Peyer's patch (tissue), 4 donors: ENCODE results near the gene ARHGAP21. TPM values are rescaled to one million over a fixed set of nuclear protein-coding genes. Genes with fewer than 3 reads are reported as not detected.

Experiments used
- DNase-seq, 3 donors: peaks; one replicate each; pipeline ENCODE4 v3.0.0-alpha.2; 2017 to 2019
- H3K27ac ChIP-seq, 4 donors: fragments of 200-600 bp; sonication (generic); one replicate each; pipeline ENCODE4 v1.5.1; 2016 to 2019
- H3K27me3 ChIP-seq, 2 donors: fragments of 200-600 bp; sonication (generic); one replicate each; pipeline ENCODE4 v1.5.1; 2019
- H3K36me3 ChIP-seq, 3 donors: fragments of 200-600 bp; sonication (generic); one replicate each; pipeline ENCODE4 v1.5.1; 2016 to 2019
- H3K4me1 ChIP-seq, 4 donors: fragments of 200-600 bp; sonication (generic); one replicate each; pipeline ENCODE4 v1.5.1; 2016 to 2019
- H3K4me3 ChIP-seq, 4 donors: fragments of 200-600 bp; sonication (generic); 1 replicate in 3 of 4; 2 replicates in 1 of 4; pipeline ENCODE4 v1.5.1; 2016 to 2019; ENCODE audit warnings: mild to moderate bottlenecking in 1 of 4
- H3K9me3 ChIP-seq, 4 donors: fragments of 200-600 bp; sonication (generic); one replicate each; pipeline ENCODE4 v1.5.1; 2016 to 2019; ENCODE audit warnings: mild to moderate bottlenecking in 1 of 4
- CTCF ChIP-seq, 6 experiments: fragments of 450-650 bp in 4 of 6; fragments of 200-600 bp in 2 of 6; sonication (generic) in 1 of 6; IDR thresholded peaks; one replicate each; pipeline ENCODE4 v1.5.1; 2017 to 2019; ENCODE audit warnings: antibody characterized with exemption in 6 of 6, mild to moderate bottlenecking in 3 of 6, moderate library complexity in 1 of 6
- POLR2A ChIP-seq, 2 donors: fragments of 450-650 bp; IDR thresholded peaks; one replicate each; pipeline ENCODE4 v1.5.1; 2017; ENCODE audit warnings: antibody characterized with exemption in 2 of 2, mild to moderate bottlenecking in 2 of 2, moderate library complexity in 2 of 2
- total RNA-seq, 4 donors: library from RNA; depleted of rRNA; stranded (reverse); fragments of >200 nt; gene quantifications; one replicate each; pipeline ENCODE4 v1.1.0, GENCODE V29; 2016

ARHGAP21 gene
- total RNA-seq, 4 donors from 2014 or later = 64.8 to 91.6 (median 69.8) TPM

- TF ChIP-seq POLR2A (IDR thresholded peaks at IDR 0.05) = no peak
- TF ChIP-seq CTCF (IDR thresholded peaks at IDR 0.05) = no peak
- peak overlapping the region; percentile 86 to 99 (median 96) for H3K27ac ChIP-seq
- H3K27me3 ChIP-seq = no peaks in the 10 kb centered on the region
- no peaks in the 10 kb centered on the region for H3K36me3 ChIP-seq
- DNase-seq = no peak
- peaks cover 0 to 40% (median 0%) of the 10 kb centered on the region in 4 donors for H3K4me1 ChIP-seq
- no peaks in the 10 kb centered on the region for H3K9me3 ChIP-seq
- peak overlapping the region; percentile 64 to 92 (median 86) for H3K4me3 ChIP-seq
Measured at GRCh38 chr10:24722131-24722675, 1.5 kb downstream of the ARHGAP21 start.

GRCh38 chr10:24721229-24722106 lies 2.2 kb downstream of the ARHGAP21 start:
- peak in 2 of 3 donors; percentile 66 to 70 for DNase-seq
- Histone ChIP-seq H3K9me3 (no peaks in the 10 kb centered on the region), H3K27me3 (no peaks in the 10 kb centered on the region), H3K27ac (peak overlapping the region; percentile 59 to 99 (median 96)), H3K4me1 (peaks cover 0 to 43% (median 2%) of the 10 kb centered on the region in 4 donors), H3K4me3 (peak overlapping the region; percentile 64 to 92 (median 86)), H3K36me3 (no peaks in the 10 kb centered on the region)
- no peak for TF ChIP-seq POLR2A (IDR thresholded peaks at IDR 0.05)
- no peak for TF ChIP-seq CTCF (IDR thresholded peaks at IDR 0.05)

- peak overlapping the region in 2 of 4 donors; percentile 84 to 92 for H3K4me3 ChIP-seq
- peaks cover 0 to 54% (median 2%) of the 10 kb centered on the region in 4 donors for H3K4me1 ChIP-seq
- H3K36me3 ChIP-seq = no peaks in the 10 kb centered on the region
- no peaks in the 10 kb centered on the region for H3K9me3 ChIP-seq
- TF ChIP-seq POLR2A (IDR thresholded peaks at IDR 0.05) (no peak), CTCF (IDR thresholded peaks at IDR 0.05) (no peak)
- DNase-seq = no peak
- no peaks in the 10 kb centered on the region for H3K27me3 ChIP-seq
- no peak overlapping the region for H3K27ac ChIP-seq
Measured at GRCh38 chr10:24720096-24720495, 3.6 kb downstream of the ARHGAP21 start.

GRCh38 chr10:24718031-24718855 lies 5.4 kb downstream of the ARHGAP21 start:
- Histone ChIP-seq H3K9me3 (no peaks in the 10 kb centered on the region), H3K27ac (no peak overlapping the region), H3K4me3 (no peak overlapping the region), H3K27me3 (no peaks in the 10 kb centered on the region), H3K4me1 (peaks cover 0 to 54% (median 2%) of the 10 kb centered on the region in 4 donors), H3K36me3 (no peaks in the 10 kb centered on the region)
- no peak for TF ChIP-seq POLR2A (IDR thresholded peaks at IDR 0.05)
- TF ChIP-seq CTCF (IDR thresholded peaks at IDR 0.05) = no peak
- no peak for DNase-seq

- Histone ChIP-seq H3K27ac (peak overlapping the region in 2 of 4 donors; percentile 45 to 49), H3K4me3 (no peak overlapping the region), H3K9me3 (no peaks in the 10 kb centered on the region), H3K36me3 (no peaks in the 10 kb centered on the region), H3K4me1 (peaks cover 0 to 48% (median 2%) of the 10 kb centered on the region in 4 donors), H3K27me3 (no peaks in the 10 kb centered on the region)
- TF ChIP-seq CTCF (IDR thresholded peaks at IDR 0.05) (no peak), POLR2A (IDR thresholded peaks at IDR 0.05) (peak in 1 of 2 donors; percentile 38)
- peak in 2 of 3 donors; percentile 67 to 71 for DNase-seq
Measured at GRCh38 chr10:24716295-24716694, 7.4 kb downstream of the ARHGAP21 start.
